Testis (tissue), 3 donors: ENCODE data around the gene SPSB4. TPM values are rescaled to one million over a fixed set of nuclear protein-coding genes. Genes with fewer than 3 reads are reported as not detected.

Source experiments
- DNase-seq: peaks from one replicate; pipeline ENCODE4 v3.0.0-alpha.2; 2019
- H3K27ac ChIP-seq, 2 donors: fragments of 200-600 bp; sonication (generic); one replicate each; pipeline ENCODE4 v1.5.1; 2019
- H3K27me3 ChIP-seq: fragments of 200-600 bp; sonication (generic); one replicate; pipeline ENCODE4 v1.5.1; 2019
- H3K36me3 ChIP-seq: fragments of 200-600 bp; sonication (generic); one replicate; pipeline ENCODE4 v1.5.1; 2017; ENCODE audit warnings: low read depth; ENCODE audit errors: missing control alignments
- H3K4me1 ChIP-seq: fragments of 200-600 bp; sonication (generic); one replicate; pipeline ENCODE4 v1.5.1; 2019
- H3K4me3 ChIP-seq, 2 donors: fragments of 200-600 bp; sonication (generic); one replicate each; pipeline ENCODE4 v1.5.1; 2017 to 2019
- H3K9me3 ChIP-seq: fragments of 200-600 bp; sonication (generic); one replicate; pipeline ENCODE4 v1.5.1; 2017
- POLR2A ChIP-seq: fragments of 450-650 bp; IDR thresholded peaks from one replicate; pipeline ENCODE4 v1.6.1; 2017; ENCODE audit warnings: antibody characterized with exemption, mild to moderate bottlenecking, moderate library complexity
- WGBS, 2 donors: methylation state at CpG; one replicate each; pipeline ENCODE4 v1.1.5; 2018; 5-methylcytosine and 5-hydroxymethylcytosine counted together
- intact Hi-C: fragments of 100-400 bp; cut with DNase I; formaldehyde crosslinking; loops from one replicate; pipeline ENCODE4 v1.15.1; 2023; ENCODE audit warnings: low total_unique reads
- polyA plus RNA-seq: library from polyadenylated mRNA; stranded (reverse); fragments of 350-450 nt; fragmentation: Illumina TruSeq; extraction: RNeasy Lipid Tissue Mini Kit (QIAGEN cat#74804); gene quantifications from one replicate; pipeline ENCODE4 v1.2.3, GENCODE V29; 2014; ENCODE audit warnings: low read depth, low replicate concordance; ENCODE audit not compliant: insufficient read depth
- total RNA-seq, 2 donors: library from RNA; depleted of rRNA; stranded (reverse); fragments of >200 nt; gene quantifications; one replicate each; pipeline ENCODE4 v1.2.3, GENCODE V29; 2016
- TF ChIP-seq, protein P1 (sequence below), 3 experiments: fragments of 450-650 bp in 2 of 3; fragments of 200-600 bp in 1 of 3; sonication (generic) in 1 of 3; IDR thresholded peaks; one replicate each; pipeline ENCODE4 v1.5.1; 2016 to 2019; ENCODE audit warnings: antibody characterized with exemption in 3 of 3, mild to moderate bottlenecking in 2 of 3, moderate library complexity in 1 of 3

The SPSB4 gene
- total and polyA plus RNA-seq, 3 donors from 2014 or later, result 7.4 to 34.5 (median 10.8) TPM

- H3K9me3 ChIP-seq, result no peaks in the 10 kb centered on the region
- H3K27me3 ChIP-seq, result no peaks in the 10 kb centered on the region
- peaks cover 4% of the 10 kb centered on the region for H3K4me1 ChIP-seq
- no peaks in the 10 kb centered on the region for H3K36me3 ChIP-seq
- WGBS, 2 donors, result 64 to 77% methylated on average over 12 of the region's 12 CpGs
- no peak for DNase-seq
- intact Hi-C loops, result no loop called here
- no peak overlapping the region for H3K27ac ChIP-seq
- TF ChIP-seq, protein P1, sequence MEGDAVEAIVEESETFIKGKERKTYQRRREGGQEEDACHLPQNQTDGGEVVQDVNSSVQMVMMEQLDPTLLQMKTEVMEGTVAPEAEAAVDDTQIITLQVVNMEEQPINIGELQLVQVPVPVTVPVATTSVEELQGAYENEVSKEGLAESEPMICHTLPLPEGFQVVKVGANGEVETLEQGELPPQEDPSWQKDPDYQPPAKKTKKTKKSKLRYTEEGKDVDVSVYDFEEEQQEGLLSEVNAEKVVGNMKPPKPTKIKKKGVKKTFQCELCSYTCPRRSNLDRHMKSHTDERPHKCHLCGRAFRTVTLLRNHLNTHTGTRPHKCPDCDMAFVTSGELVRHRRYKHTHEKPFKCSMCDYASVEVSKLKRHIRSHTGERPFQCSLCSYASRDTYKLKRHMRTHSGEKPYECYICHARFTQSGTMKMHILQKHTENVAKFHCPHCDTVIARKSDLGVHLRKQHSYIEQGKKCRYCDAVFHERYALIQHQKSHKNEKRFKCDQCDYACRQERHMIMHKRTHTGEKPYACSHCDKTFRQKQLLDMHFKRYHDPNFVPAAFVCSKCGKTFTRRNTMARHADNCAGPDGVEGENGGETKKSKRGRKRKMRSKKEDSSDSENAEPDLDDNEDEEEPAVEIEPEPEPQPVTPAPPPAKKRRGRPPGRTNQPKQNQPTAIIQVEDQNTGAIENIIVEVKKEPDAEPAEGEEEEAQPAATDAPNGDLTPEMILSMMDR (IDR thresholded peaks at IDR 0.05), result no peak
- no peak for TF ChIP-seq POLR2A
- no peak overlapping the region for H3K4me3 ChIP-seq
Observed at GRCh38 chr3:141071681-141072260, 20.6 kb downstream of the SPSB4 start.

GRCh38 chr3:141072950-141073349, 21.8 kb downstream of the SPSB4 start:
- peaks cover 9% of the 10 kb centered on the region for H3K4me1 ChIP-seq
- H3K4me3 ChIP-seq, result no peak overlapping the region
- TF ChIP-seq, protein P1 (IDR thresholded peaks at IDR 0.05), result no peak
- TF ChIP-seq POLR2A, result no peak
- no peak for DNase-seq
- no peaks in the 10 kb centered on the region for H3K36me3 ChIP-seq
- WGBS, 2 donors, result 92 to 95% methylated on average over 5 of the region's 5 CpGs
- H3K9me3 ChIP-seq, result no peaks in the 10 kb centered on the region
- no peaks in the 10 kb centered on the region for H3K27me3 ChIP-seq
- intact Hi-C loops, result no loop called here
- H3K27ac ChIP-seq, result no peak overlapping the region

- H3K4me3 ChIP-seq, result no peak overlapping the region
- no peak for DNase-seq
- H3K27ac ChIP-seq, result no peak overlapping the region
- intact Hi-C loops, result no loop called here
- H3K9me3 ChIP-seq, result no peaks in the 10 kb centered on the region
- no peaks in the 10 kb centered on the region for H3K36me3 ChIP-seq
- peaks cover 9% of the 10 kb centered on the region for H3K4me1 ChIP-seq
- TF ChIP-seq, protein P1 (IDR thresholded peaks at IDR 0.05), result no peak
- no peak for TF ChIP-seq POLR2A
- WGBS, 2 donors, result 84 to 100% methylated on average over 2 of the region's 2 CpGs
- no peaks in the 10 kb centered on the region for H3K27me3 ChIP-seq
Observed at GRCh38 chr3:141073580-141073979, 22.4 kb downstream of the SPSB4 start.

GRCh38 chr3:141074529-141074928, 23.4 kb downstream of the SPSB4 start:
- no peaks in the 10 kb centered on the region for H3K36me3 ChIP-seq
- WGBS, 2 donors, result 91 to 97% methylated on average over 9 of the region's 9 CpGs
- H3K27me3 ChIP-seq, result no peaks in the 10 kb centered on the region
- intact Hi-C loops, result no loop called here
- no peak for DNase-seq
- TF ChIP-seq POLR2A, result no peak
- TF ChIP-seq, protein P1 (IDR thresholded peaks at IDR 0.05), result no peak
- peaks cover 9% of the 10 kb centered on the region for H3K4me1 ChIP-seq
- H3K4me3 ChIP-seq, result no peak overlapping the region
- no peaks in the 10 kb centered on the region for H3K9me3 ChIP-seq
- no peak overlapping the region for H3K27ac ChIP-seq
